ENCODE data around the gene FASN. TPM values are rescaled to one million over a fixed set of nuclear protein-coding genes. Genes with fewer than 3 reads are reported as not detected.

FASN gene
- total and polyA plus RNA-seq, 8 donors, result 22.8 to 268 (median 81.6) TPM

GRCh38 chr17:82062076-82062983 is 35.7 kb downstream of the FASN start:
- 79 to 93% (median 86%) methylated on average over 6 to 24 of the region's 24 CpGs for WGBS, 5 donors
- Histone ChIP-seq H3K4me1 (peaks cover 25 to 36% (median 34%) of the 10 kb centered on the region in 4 donors), H3K4me3 (no peak overlapping the region), H3K27ac (no peak overlapping the region), H3K27me3 (no peaks in the 10 kb centered on the region), H3K9me3 (no peaks in the 10 kb centered on the region), H3K36me3 (peaks cover 52 to 71% (median 69%) of the 10 kb centered on the region in 4 donors)
- TF ChIP-seq EP300 (IDR thresholded peaks at IDR 0.05), result no peak
- no peak for TF ChIP-seq POLR2AphosphoS5 (IDR thresholded peaks at IDR 0.05)
- no peak for TF ChIP-seq CTCF (IDR thresholded peaks at IDR 0.05)
- TF ChIP-seq POLR2A (IDR thresholded peaks at IDR 0.05), result no peak
- intact Hi-C loops (cut with DNase I; ENCODE audit: low total_unique reads), result no loop called here
- no peak for DNase-seq

GRCh38 chr17:82061047-82061925 is 36.8 kb downstream of the FASN start:
- no peak for DNase-seq
- H3K9me3 ChIP-seq, result no peaks in the 10 kb centered on the region
- H3K27ac ChIP-seq, result no peak overlapping the region
- intact Hi-C loops (cut with DNase I; ENCODE audit: low total_unique reads), result no loop called here
- H3K4me1 ChIP-seq, result peaks cover 21 to 31% (median 30%) of the 10 kb centered on the region in 4 donors
- no peak overlapping the region for H3K4me3 ChIP-seq
- WGBS, 5 donors, result 82 to 90% (median 85%) methylated on average over 10 to 34 of the region's 34 CpGs
- TF ChIP-seq CTCF (IDR thresholded peaks at IDR 0.05) (no peak), EP300 (IDR thresholded peaks at IDR 0.05) (no peak)
- H3K27me3 ChIP-seq, result no peaks in the 10 kb centered on the region
- H3K36me3 ChIP-seq, result peaks cover 62 to 81% (median 79%) of the 10 kb centered on the region in 4 donors

- Histone ChIP-seq H3K9me3 (no peaks in the 10 kb centered on the region), H3K36me3 (peaks cover 69 to 88% (median 86%) of the 10 kb centered on the region in 4 donors), H3K27me3 (no peaks in the 10 kb centered on the region), H3K4me3 (no peak overlapping the region), H3K27ac (no peak overlapping the region), H3K4me1 (peaks cover 15 to 25% (median 24%) of the 10 kb centered on the region in 4 donors)
- no peak for DNase-seq
- no peak for TF ChIP-seq CTCF (IDR thresholded peaks at IDR 0.05)
- no peak for TF ChIP-seq POLR2A (IDR thresholded peaks at IDR 0.05)
- TF ChIP-seq POLR2AphosphoS5 (IDR thresholded peaks at IDR 0.05), result no peak
- no peak for TF ChIP-seq EP300 (IDR thresholded peaks at IDR 0.05)
- WGBS, 5 donors, result 79 to 88% (median 84%) methylated on average over 7 to 14 of the region's 14 CpGs
- intact Hi-C loops (cut with DNase I; ENCODE audit: low total_unique reads), result no loop called here
Measured at GRCh38 chr17:82060614-82061013, 37.4 kb downstream of the FASN start.

GRCh38 chr17:82060001-82060380 is 38.0 kb downstream of the FASN start:
- DNase-seq, result no peak
- H3K4me3 ChIP-seq, result no peak overlapping the region
- no peaks in the 10 kb centered on the region for H3K27me3 ChIP-seq
- intact Hi-C loops (cut with DNase I; ENCODE audit: low total_unique reads), result no loop called here
- peaks cover 14 to 26% (median 21%) of the 10 kb centered on the region in 4 donors for H3K4me1 ChIP-seq
- 80 to 88% (median 85%) methylated on average over 6 to 16 of the region's 16 CpGs for WGBS, 5 donors
- no peaks in the 10 kb centered on the region for H3K9me3 ChIP-seq
- TF ChIP-seq POLR2A (IDR thresholded peaks at IDR 0.05) (no peak), CTCF (IDR thresholded peaks at IDR 0.05) (no peak), EP300 (IDR thresholded peaks at IDR 0.05) (no peak), POLR2AphosphoS5 (IDR thresholded peaks at IDR 0.05) (no peak)
- H3K27ac ChIP-seq, result no peak overlapping the region
- peaks cover 75 to 94% (median 92%) of the 10 kb centered on the region in 4 donors for H3K36me3 ChIP-seq
